A549 (cell line): ENCODE data around the gene ARID1B. TPM values are rescaled to one million over a fixed set of nuclear protein-coding genes. Genes with fewer than 3 reads are reported as not detected.

ENCODE experiments used
- ATAC-seq, 2 experiments: fragments of 200-7000 bp in 1 of 2; fragments of >200 bp in 1 of 2; cut with Nextera tagmentation in 1 of 2; cut with Tn5 transposase in 1 of 2; 3 replicates each; pipeline versions ENCODE4 v1.8.0 to v1.9.1; 2018 to 2020; ENCODE audit warnings: mild to moderate bottlenecking in 1 of 2, moderate library complexity in 1 of 2
- CTCF ChIA-PET: fragments of 300-600 bp; sonication (Branson Sonifier 250); formaldehyde crosslinking; extraction: SDS; loops from one replicate; lab custom pipeline; 2021; ENCODE audit warnings: antibody characterized with exemption, inconsistent platforms; lab: Yijun Ruan, JAX
- POLR2A ChIA-PET: fragments of 350-600 bp; formaldehyde crosslinking; extraction: SDS; loops from one replicate; lab custom pipeline; 2021; ENCODE audit warnings: antibody characterized with exemption, inconsistent platforms; lab: Yijun Ruan, JAX
- DNase-seq, 2 experiments: peaks; one replicate each; pipeline versions ENCODE4 v3.0.0 to v3.0.0-alpha.2; 2011 to 2016; ENCODE audit warnings: low read depth in 1 of 2, low spot score in 1 of 2
- FAIRE-seq: peaks from 2 replicates; lab custom pipeline; 2011; peaks lifted over from hg19 to GRCh38; lab: Jason Lieb, UNC
- H3K27ac ChIP-seq, 2 experiments: fragments of >200 bp; sonication (Bioruptor Twin); formaldehyde crosslinking; 3 replicates each; pipeline ENCODE4 v1.5.1; 2016 to 2017
- H3K4me1 ChIP-seq: fragments of >200 bp; sonication (Bioruptor Twin); formaldehyde crosslinking; 3 replicates; pipeline ENCODE4 v1.6.1; 2016
- H3K4me2 ChIP-seq: fragments of >200 bp; sonication (Bioruptor Twin); formaldehyde crosslinking; 3 replicates; pipeline ENCODE4 v1.6.1; 2016
- H3K4me3 ChIP-seq: fragments of >200 bp; sonication (Bioruptor Twin); formaldehyde crosslinking; 3 replicates; pipeline ENCODE4 v1.5.1; 2016
- H3K9me3 ChIP-seq: fragments of >200 bp; sonication (Bioruptor Twin); formaldehyde crosslinking; 3 replicates; pipeline ENCODE4 v1.6.1; 2016
- CHD4 ChIP-seq: fragments of 200-600 bp; sonication (generic); IDR thresholded peaks from 2 replicates; pipeline ENCODE4 v1.6.1; 2016; ENCODE audit warnings: antibody characterized with exemption, mild to moderate bottlenecking, borderline replicate concordance
- FOSB ChIP-seq: fragments of 250-450 bp; sonication (Bioruptor Pico); IDR thresholded peaks from 2 replicates; pipeline ENCODE4 v1.5.0; 2020; ENCODE audit warnings: mild to moderate bottlenecking, moderate library complexity
- FOXS1 ChIP-seq: fragments of 250-450 bp; sonication (Bioruptor Pico); IDR thresholded peaks from 2 replicates; pipeline ENCODE4 v1.5.0; 2020; ENCODE audit warnings: mild to moderate bottlenecking, moderate library complexity
- KDM1A ChIP-seq: fragments of 200-600 bp; sonication (generic); IDR thresholded peaks from 2 replicates; pipeline ENCODE4 v1.6.1; 2016; ENCODE audit warnings: low read depth, mild to moderate bottlenecking
- MAZ ChIP-seq: fragments of 150-350 bp; IDR thresholded peaks from 2 replicates; pipeline ENCODE4 v1.6.1; 2014; ENCODE audit warnings: antibody characterized with exemption, low read depth, low read length, borderline replicate concordance
- RFX5 ChIP-seq: fragments of 450-650 bp; IDR thresholded peaks from 2 replicates; pipeline ENCODE4 v1.7.1; 2014; ENCODE audit warnings: antibody characterized with exemption, mild to moderate bottlenecking, moderate library complexity
- RNF2 ChIP-seq: fragments of 200-600 bp; sonication (generic); IDR thresholded peaks from 2 replicates; pipeline ENCODE4 v1.6.1; 2016; ENCODE audit warnings: low read depth, mild to moderate bottlenecking, antibody characterized with exemption, moderate library complexity, borderline replicate concordance
- SMC3 ChIP-seq: fragments of >200 bp; sonication (Bioruptor Twin); formaldehyde crosslinking; IDR thresholded peaks from 3 replicates; pipeline ENCODE4 v1.6.1; 2018; ENCODE audit warnings: inconsistent platforms
- TP53 ChIP-seq: fragments of 250-450 bp; sonication (Bioruptor Pico); IDR thresholded peaks from 2 replicates; pipeline ENCODE4 v1.5.0; 2021; ENCODE audit warnings: mild to moderate bottlenecking, moderate library complexity
- ZFP36 ChIP-seq: fragments of 450-650 bp; IDR thresholded peaks from 2 replicates; pipeline ENCODE4 v1.6.1; 2014; ENCODE audit warnings: borderline replicate concordance; ENCODE audit not compliant: partially characterized antibody
- ZSCAN20 ChIP-seq: fragments of 250-450 bp; sonication (Bioruptor Pico); IDR thresholded peaks from 2 replicates; pipeline ENCODE4 v1.8.0; 2022; ENCODE audit warnings: mild to moderate bottlenecking, moderate library complexity
- WGBS: methylation state at CpG from one replicate; pipeline ENCODE4 v1.1.6; 2017; ENCODE audit errors: missing lambda C conversion rate; 5-methylcytosine and 5-hydroxymethylcytosine counted together
- polyA plus RNA-seq, 4 experiments: library from polyadenylated mRNA; depleted of rRNA in 3 of 4; stranded (reverse); fragments of >200 nt; fragmentation: RNase III in 1 of 4; extraction: RNeasy Plus Mini Kit Qiagen cat#74134 plus additional on column Dnase treatment in 1 of 4; gene quantifications; 2 replicates in 3 of 4; 3 replicates in 1 of 4; pipeline ENCODE4 v1.2.3, GENCODE V29; 2011 to 2017
- TF ChIP-seq, protein P1 (sequence below): fragments of 250-450 bp; sonication (Bioruptor Pico); IDR thresholded peaks from 2 replicates; pipeline ENCODE4 v1.5.0; 2021; ENCODE audit warnings: mild to moderate bottlenecking, moderate library complexity, borderline replicate concordance
- TF ChIP-seq, protein P2 (sequence below): fragments of 200-600 bp; sonication (generic); IDR thresholded peaks from 2 replicates; pipeline ENCODE4 v1.6.1; 2016; ENCODE audit warnings: antibody characterized with exemption, mild to moderate bottlenecking, moderate library complexity
- TF ChIP-seq, protein P3 (sequence below): fragments of 250-450 bp; sonication (Bioruptor Pico); IDR thresholded peaks from 2 replicates; pipeline ENCODE4 v1.5.0; 2020; ENCODE audit warnings: low read depth, mild to moderate bottlenecking, moderate library complexity
- TF ChIP-seq, protein P4 (sequence below): fragments of >200 bp; sonication (Bioruptor Twin); formaldehyde crosslinking; IDR thresholded peaks from 3 replicates; pipeline ENCODE4 v1.5.1; 2016
- TF ChIP-seq, protein P5 (sequence below): fragments of 150-350 bp; IDR thresholded peaks from 2 replicates; pipeline ENCODE4 v1.6.1; 2014; ENCODE audit warnings: low read depth, mild to moderate bottlenecking, low read length

Gene ARID1B
- polyA plus RNA-seq, 2 of the 4 experiments (the other 2 are of a cell fraction) = 13.5 to 16.3 TPM

DNA sequence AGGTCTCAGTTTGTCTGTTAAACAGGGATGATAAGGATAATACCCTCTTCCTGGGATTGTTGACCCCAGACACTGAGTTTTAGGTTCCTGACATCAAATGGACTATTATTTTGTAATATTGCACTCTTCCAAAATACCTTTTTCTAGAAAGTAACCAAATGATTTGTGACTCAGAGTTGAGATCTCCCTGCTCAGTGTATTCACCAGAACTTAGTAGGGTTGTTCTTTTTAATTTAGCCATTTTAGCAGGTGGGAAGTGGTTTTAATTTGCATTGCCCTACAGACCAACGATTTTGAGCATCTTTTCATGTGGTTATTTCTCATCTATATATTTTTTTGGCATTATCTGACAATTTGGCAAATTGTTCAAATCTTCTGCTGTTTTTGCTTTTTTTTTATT, 471.1 kb downstream of the ARID1B start:
- no peak overlapping the region for H3K4me3 ChIP-seq
- CTCF ChIA-PET = interaction anchor here (2.2 kb wide), 1 partner anchor 12 kb away, joined by 8 read pairs; no protein-coding TSS in a partner anchor
- no peak overlapping the region for H3K4me2 ChIP-seq
- TF ChIP-seq FOXS1 (CRISPR knock-in tag) (no peak), ZFP36 (no peak), TP53 (CRISPR knock-in tag) (no peak), FOSB (CRISPR knock-in tag) (no peak), ZSCAN20 (no peak), SMC3 (no peak), KDM1A (no peak), MAZ (no peak), CHD4 (no peak), RNF2 (no peak), RFX5 (no peak)
- TF ChIP-seq, protein P1, sequence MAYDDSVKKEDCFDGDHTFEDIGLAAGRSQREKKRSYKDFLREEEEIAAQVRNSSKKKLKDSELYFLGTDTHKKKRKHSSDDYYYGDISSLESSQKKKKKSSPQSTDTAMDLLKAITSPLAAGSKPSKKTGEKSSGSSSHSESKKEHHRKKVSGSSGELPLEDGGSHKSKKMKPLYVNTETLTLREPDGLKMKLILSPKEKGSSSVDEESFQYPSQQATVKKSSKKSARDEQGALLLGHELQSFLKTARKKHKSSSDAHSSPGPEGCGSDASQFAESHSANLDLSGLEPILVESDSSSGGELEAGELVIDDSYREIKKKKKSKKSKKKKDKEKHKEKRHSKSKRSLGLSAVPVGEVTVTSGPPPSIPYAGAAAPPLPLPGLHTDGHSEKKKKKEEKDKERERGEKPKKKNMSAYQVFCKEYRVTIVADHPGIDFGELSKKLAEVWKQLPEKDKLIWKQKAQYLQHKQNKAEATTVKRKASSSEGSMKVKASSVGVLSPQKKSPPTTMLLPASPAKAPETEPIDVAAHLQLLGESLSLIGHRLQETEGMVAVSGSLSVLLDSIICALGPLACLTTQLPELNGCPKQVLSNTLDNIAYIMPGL (CRISPR knock-in tag) = no peak
- TF ChIP-seq, protein P2, sequence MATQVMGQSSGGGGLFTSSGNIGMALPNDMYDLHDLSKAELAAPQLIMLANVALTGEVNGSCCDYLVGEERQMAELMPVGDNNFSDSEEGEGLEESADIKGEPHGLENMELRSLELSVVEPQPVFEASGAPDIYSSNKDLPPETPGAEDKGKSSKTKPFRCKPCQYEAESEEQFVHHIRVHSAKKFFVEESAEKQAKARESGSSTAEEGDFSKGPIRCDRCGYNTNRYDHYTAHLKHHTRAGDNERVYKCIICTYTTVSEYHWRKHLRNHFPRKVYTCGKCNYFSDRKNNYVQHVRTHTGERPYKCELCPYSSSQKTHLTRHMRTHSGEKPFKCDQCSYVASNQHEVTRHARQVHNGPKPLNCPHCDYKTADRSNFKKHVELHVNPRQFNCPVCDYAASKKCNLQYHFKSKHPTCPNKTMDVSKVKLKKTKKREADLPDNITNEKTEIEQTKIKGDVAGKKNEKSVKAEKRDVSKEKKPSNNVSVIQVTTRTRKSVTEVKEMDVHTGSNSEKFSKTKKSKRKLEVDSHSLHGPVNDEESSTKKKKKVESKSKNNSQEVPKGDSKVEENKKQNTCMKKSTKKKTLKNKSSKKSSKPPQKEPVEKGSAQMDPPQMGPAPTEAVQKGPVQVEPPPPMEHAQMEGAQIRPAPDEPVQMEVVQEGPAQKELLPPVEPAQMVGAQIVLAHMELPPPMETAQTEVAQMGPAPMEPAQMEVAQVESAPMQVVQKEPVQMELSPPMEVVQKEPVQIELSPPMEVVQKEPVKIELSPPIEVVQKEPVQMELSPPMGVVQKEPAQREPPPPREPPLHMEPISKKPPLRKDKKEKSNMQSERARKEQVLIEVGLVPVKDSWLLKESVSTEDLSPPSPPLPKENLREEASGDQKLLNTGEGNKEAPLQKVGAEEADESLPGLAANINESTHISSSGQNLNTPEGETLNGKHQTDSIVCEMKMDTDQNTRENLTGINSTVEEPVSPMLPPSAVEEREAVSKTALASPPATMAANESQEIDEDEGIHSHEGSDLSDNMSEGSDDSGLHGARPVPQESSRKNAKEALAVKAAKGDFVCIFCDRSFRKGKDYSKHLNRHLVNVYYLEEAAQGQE = no peak
- TF ChIP-seq, protein P3, sequence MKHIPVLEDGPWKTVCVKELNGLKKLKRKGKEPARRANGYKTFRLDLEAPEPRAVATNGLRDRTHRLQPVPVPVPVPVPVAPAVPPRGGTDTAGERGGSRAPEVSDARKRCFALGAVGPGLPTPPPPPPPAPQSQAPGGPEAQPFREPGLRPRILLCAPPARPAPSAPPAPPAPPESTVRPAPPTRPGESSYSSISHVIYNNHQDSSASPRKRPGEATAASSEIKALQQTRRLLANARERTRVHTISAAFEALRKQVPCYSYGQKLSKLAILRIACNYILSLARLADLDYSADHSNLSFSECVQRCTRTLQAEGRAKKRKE (CRISPR knock-in tag) = no peak
- TF ChIP-seq, protein P4, sequence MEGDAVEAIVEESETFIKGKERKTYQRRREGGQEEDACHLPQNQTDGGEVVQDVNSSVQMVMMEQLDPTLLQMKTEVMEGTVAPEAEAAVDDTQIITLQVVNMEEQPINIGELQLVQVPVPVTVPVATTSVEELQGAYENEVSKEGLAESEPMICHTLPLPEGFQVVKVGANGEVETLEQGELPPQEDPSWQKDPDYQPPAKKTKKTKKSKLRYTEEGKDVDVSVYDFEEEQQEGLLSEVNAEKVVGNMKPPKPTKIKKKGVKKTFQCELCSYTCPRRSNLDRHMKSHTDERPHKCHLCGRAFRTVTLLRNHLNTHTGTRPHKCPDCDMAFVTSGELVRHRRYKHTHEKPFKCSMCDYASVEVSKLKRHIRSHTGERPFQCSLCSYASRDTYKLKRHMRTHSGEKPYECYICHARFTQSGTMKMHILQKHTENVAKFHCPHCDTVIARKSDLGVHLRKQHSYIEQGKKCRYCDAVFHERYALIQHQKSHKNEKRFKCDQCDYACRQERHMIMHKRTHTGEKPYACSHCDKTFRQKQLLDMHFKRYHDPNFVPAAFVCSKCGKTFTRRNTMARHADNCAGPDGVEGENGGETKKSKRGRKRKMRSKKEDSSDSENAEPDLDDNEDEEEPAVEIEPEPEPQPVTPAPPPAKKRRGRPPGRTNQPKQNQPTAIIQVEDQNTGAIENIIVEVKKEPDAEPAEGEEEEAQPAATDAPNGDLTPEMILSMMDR = no peak
- TF ChIP-seq, protein P5, sequence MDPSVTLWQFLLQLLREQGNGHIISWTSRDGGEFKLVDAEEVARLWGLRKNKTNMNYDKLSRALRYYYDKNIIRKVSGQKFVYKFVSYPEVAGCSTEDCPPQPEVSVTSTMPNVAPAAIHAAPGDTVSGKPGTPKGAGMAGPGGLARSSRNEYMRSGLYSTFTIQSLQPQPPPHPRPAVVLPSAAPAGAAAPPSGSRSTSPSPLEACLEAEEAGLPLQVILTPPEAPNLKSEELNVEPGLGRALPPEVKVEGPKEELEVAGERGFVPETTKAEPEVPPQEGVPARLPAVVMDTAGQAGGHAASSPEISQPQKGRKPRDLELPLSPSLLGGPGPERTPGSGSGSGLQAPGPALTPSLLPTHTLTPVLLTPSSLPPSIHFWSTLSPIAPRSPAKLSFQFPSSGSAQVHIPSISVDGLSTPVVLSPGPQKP = no peak
- WGBS = 0% methylated on average over 1 of the region's 1 CpG
- no peaks in the 10 kb centered on the region; the same call in 2 of the 3 replicates for H3K9me3 ChIP-seq
- DNase-seq (no peak), ATAC-seq (no peak), FAIRE-seq (no peak)
- no peak overlapping the region for H3K27ac ChIP-seq
- no peaks in the 10 kb centered on the region for H3K4me1 ChIP-seq
- POLR2A ChIA-PET = no interaction called here
